GM19099 (cell line): ENCODE results near the gene MAMLD1.

ENCODE experiments used
- POLR2A ChIP-seq: IDR thresholded peaks from 3 replicates; pipeline ENCODE4 v1.6.1; 2011; ENCODE audit warnings: low read depth; ENCODE audit not compliant: insufficient read length; ENCODE audit errors: extremely low read depth

Gene MAMLD1

DNA sequence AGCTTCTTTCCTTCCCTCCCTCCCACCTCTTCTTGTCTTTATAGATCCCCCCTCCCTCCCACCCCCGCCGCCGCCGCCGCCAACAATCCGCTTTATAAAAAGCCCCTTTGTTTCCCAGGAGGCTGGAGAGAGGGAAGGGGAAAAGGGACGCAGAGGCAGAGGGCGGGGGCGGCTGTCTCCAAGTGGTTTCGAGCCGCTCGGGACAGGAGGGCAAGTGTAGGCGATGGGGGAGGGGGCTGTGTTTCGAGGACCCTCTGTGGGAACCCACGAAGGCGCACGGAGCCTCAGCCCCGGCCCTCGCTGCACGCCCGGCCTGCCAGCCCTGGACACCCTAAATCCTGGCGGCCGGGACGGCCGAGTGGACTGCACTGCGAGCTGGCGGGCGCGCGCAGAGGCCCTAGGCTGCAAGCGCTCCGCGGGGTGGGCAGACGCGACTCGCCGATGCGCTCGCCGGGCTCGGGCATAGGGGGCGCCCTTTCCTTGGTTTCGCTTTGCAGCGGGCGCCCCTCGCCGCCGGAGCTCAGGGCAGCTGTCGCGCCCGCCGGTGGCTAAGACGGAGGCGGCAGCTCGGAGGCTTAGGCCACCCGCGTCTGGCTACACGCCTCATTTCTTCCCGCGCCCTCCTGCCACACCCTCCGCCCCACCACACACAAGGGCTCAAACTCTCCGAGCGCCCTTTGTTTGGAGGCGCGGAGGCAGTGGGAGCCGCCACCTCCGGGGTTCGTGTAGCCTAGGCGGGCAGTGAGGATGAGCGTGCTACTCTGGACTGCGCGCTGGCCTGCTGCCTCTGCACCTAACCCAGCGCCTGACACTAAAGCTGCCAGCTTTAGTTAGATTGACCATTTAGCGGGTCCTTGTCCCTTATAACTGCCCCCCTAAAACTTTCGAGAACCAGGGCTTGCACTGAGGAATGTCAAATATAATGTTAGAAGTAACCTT is 2.2 kb downstream of the MAMLD1 start:
- no peak for TF ChIP-seq POLR2A

- no peak for TF ChIP-seq POLR2A
Observed at GRCh38 chrX:150365990-150366911, 3.1 kb downstream of the MAMLD1 start.

- TF ChIP-seq POLR2A: no peak
Observed at GRCh38 chrX:150366951-150367545, 3.9 kb downstream of the MAMLD1 start.

GRCh38 chrX:150370589-150371312 is 7.6 kb downstream of the MAMLD1 start:
- no peak for TF ChIP-seq POLR2A

GRCh38 chrX:150371877-150372276 is 8.8 kb downstream of the MAMLD1 start:
- no peak for TF ChIP-seq POLR2A

DNA sequence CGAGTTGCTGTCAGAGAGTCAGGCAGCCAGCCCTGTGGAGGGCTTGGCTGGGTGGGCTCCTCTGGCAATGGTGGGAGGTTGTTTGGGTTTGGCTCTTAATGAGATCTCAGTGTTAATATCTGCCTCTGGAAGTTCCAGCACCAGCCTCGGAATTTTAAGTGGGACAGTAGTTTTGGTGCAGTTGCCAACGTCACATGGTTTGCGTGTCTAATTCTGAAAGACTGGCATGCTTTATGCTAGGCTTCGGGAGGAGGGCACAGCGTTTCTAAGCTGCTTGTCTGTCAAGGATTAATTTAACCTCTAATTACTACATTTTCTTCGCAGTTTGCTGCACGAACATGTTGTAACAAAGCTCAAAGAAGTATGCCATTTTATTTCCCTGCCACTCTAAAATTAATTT is 9.2 kb downstream of the MAMLD1 start:
- no peak for TF ChIP-seq POLR2A

- TF ChIP-seq POLR2A: no peak
Observed at GRCh38 chrX:150372756-150373155, 9.6 kb downstream of the MAMLD1 start.

DNA sequence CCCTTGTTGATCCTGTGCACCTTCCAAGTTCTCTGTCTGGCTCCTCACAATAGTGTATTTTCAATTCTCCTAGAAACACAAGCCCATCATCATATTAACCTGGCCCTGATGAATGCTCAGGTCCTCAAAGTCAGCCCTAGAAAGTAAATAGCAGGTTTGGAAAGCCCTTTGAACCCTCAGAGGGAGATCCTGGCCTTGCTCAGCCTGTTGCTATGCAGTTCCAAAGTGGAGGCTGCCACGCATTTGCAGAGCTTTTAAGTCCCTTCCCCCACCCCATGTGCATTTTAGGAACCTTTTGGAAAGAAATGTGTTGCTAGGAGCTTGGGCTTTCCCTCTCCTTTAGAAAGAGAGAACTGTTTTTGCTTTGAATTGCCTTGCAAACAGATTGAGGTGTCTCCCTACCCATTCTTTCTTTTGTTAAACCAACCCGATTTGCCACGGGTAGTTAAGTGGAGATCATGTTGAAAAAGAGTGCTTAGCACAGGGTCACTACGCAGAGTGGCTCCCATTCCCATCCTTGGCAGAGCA is 12.2 kb downstream of the MAMLD1 start:
- TF ChIP-seq POLR2A: no peak

- no peak for TF ChIP-seq POLR2A
Observed at GRCh38 chrX:150377005-150377404, 13.9 kb downstream of the MAMLD1 start.

GRCh38 chrX:150405006-150405405 is 41.9 kb downstream of the MAMLD1 start:
- no peak for TF ChIP-seq POLR2A

- no peak for TF ChIP-seq POLR2A
Observed at GRCh38 chrX:150405576-150405975, 42.5 kb downstream of the MAMLD1 start.

DNA sequence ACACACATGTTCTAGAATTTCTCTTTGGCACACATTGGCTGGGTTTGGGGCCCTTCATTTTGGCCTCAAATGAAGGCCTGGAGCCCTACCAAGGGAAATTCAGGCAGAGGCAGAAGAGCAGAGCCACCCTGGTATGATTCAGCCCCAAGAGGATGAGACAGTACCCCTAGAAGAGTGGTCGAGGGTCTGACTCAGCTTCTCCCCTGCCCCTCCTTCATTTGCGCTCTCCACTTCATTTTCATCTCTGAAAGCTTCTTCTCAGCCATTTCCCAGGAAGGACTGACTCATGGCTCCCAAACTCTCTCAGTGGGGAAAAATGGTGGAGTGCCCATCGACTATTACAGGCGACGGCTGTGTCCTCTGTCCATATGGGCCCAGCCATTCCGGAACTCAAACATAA is 43.5 kb downstream of the MAMLD1 start:
- no peak for TF ChIP-seq POLR2A

DNA sequence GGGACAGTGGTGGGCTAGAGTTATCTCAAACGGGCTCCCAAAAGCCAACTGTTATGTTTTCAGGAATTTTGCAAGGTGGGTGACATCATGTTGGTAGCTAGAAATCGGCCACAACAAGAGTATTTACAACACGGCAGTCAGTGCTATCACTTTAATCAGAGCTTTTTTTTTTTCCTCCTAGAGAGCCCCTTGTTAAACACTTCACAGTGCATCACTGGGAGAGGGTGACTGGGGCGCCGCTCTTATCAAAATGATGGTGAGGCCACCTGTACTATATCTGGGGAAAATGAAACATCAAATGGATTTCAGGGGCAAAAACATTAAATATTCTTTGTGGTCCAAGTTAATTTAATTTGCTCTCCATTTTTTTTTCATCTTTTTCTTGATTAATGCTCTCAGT is 44.9 kb downstream of the MAMLD1 start:
- TF ChIP-seq POLR2A: no peak

GRCh38 chrX:150408561-150408960 is 45.4 kb downstream of the MAMLD1 start:
- TF ChIP-seq POLR2A: no peak

- no peak for TF ChIP-seq POLR2A
Observed at GRCh38 chrX:150409486-150409885, 46.4 kb downstream of the MAMLD1 start.

DNA sequence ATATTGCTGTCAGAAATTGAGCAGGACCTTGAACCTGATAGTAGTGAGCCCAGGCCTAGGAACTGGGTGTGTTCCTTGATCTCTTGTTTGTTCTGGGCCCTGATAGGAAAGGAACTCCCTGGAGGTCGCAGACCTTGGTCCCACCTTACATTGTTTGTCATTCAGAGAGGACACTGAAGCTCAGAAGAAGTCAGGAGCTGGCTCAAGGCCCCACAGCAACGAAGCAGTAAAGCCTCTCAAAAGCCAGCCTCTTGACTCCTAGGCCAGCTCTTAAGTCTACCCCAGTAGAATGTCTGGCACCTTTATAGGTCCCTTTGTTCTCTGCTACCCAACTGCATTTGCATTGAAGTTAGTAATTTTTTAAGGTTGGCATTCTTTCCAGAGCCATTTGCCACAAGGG is 46.8 kb downstream of the MAMLD1 start:
- no peak for TF ChIP-seq POLR2A
